DND-41 (cell line): ENCODE results near the gene PLPP7.

Experiments used
- ATAC-seq: fragments of 200-7000 bp; cut with Tn5 transposase; 3 replicates; pipeline ENCODE4 v1.9.1; 2021; ENCODE audit warnings: low read depth; ENCODE audit not compliant: insufficient read depth
- DNase-seq: peaks from one replicate; pipeline ENCODE4 v3.0.0-alpha.2; 2020
- H2AFZ ChIP-seq: 2 replicates; pipeline ENCODE4 v1.6.0; 2012; ENCODE audit warnings: low read depth, low read length
- H3K27ac ChIP-seq: 2 replicates; pipeline ENCODE4 v1.5.1; 2012; ENCODE audit warnings: low read length, inconsistent platforms
- H3K27me3 ChIP-seq: fragments of 200-600 bp; sonication (generic); 2 replicates; pipeline ENCODE4 v1.6.0; 2012; ENCODE audit warnings: low read length, mild to moderate bottlenecking, inconsistent platforms; ENCODE audit not compliant: insufficient read depth, poor library complexity
- H3K36me3 ChIP-seq: 2 replicates; pipeline ENCODE4 v1.5.1; 2012; ENCODE audit warnings: low read length, inconsistent platforms; ENCODE audit not compliant: insufficient read depth
- H3K4me1 ChIP-seq: 2 replicates; pipeline ENCODE4 v1.5.1; 2012; ENCODE audit warnings: mild to moderate bottlenecking, low read length; ENCODE audit not compliant: insufficient read depth
- H3K4me2 ChIP-seq: 2 replicates; pipeline ENCODE4 v1.6.0; 2012; ENCODE audit warnings: mild to moderate bottlenecking, moderate library complexity, low read length, inconsistent platforms; ENCODE audit not compliant: insufficient read depth
- H3K4me3 ChIP-seq, 2 experiments: fragments of 200-600 bp in 1 of 2; shearing (Covaris generic) in 1 of 2; 2 replicates each; pipeline ENCODE4 v1.5.1; 2012 to 2016; ENCODE audit warnings: inconsistent platforms in 2 of 2, low read length in 2 of 2, mild to moderate bottlenecking in 2 of 2, low read depth in 1 of 2, moderate library complexity in 1 of 2
- H3K79me2 ChIP-seq: 2 replicates; pipeline ENCODE4 v1.6.0; 2012; ENCODE audit warnings: low read length, inconsistent platforms; ENCODE audit not compliant: insufficient read depth
- H3K9ac ChIP-seq: 2 replicates; pipeline ENCODE4 v1.6.0; 2012; ENCODE audit warnings: low read depth, mild to moderate bottlenecking, inconsistent platforms, low read length, moderate library complexity
- H3K9me3 ChIP-seq: 2 replicates; pipeline ENCODE4 v1.5.1; 2012; ENCODE audit warnings: low read length, moderate library complexity, mild to moderate bottlenecking, inconsistent platforms; ENCODE audit not compliant: insufficient read depth, severe bottlenecking
- H4K20me1 ChIP-seq: 2 replicates; pipeline ENCODE4 v1.6.0; 2012; ENCODE audit warnings: low read length; ENCODE audit not compliant: insufficient read depth
- EZH2 ChIP-seq: IDR thresholded peaks from 3 replicates; pipeline ENCODE4 v1.6.1; 2012; ENCODE audit warnings: borderline replicate concordance, low read depth, mild to moderate bottlenecking, moderate library complexity, low read length, inconsistent platforms; ENCODE audit not compliant: severe bottlenecking
- TF ChIP-seq, protein P1 (sequence below): IDR thresholded peaks from 2 replicates; pipeline ENCODE4 v1.5.1; 2012; ENCODE audit warnings: borderline replicate concordance, low read length, moderate library complexity, mild to moderate bottlenecking; ENCODE audit not compliant: poor library complexity, severe bottlenecking; ENCODE audit errors: extremely low read depth

The PLPP7 gene

DNA sequence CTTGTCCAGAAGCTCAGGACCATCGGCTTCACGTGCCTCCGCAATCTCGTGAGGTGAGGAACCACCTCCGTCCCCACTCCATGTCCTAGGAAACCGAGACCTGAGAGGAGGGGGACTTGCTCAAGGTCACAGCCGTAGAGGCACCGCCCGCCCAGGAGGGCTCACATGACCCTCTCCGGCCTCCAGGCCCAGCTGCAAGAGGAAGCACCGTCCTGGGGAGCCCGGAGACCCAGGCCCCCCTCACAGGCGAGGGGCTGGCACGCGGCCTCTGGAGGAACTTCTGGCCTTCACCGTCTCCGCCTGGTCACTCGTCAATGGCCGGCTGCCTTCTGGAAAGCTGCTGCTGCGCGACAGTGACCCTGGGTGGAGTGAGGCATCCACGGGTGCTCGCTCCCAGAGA lies 37.4 kb upstream of the PLPP7 start:
- H3K9ac ChIP-seq, result peak overlapping the region; percentile 57

DNA sequence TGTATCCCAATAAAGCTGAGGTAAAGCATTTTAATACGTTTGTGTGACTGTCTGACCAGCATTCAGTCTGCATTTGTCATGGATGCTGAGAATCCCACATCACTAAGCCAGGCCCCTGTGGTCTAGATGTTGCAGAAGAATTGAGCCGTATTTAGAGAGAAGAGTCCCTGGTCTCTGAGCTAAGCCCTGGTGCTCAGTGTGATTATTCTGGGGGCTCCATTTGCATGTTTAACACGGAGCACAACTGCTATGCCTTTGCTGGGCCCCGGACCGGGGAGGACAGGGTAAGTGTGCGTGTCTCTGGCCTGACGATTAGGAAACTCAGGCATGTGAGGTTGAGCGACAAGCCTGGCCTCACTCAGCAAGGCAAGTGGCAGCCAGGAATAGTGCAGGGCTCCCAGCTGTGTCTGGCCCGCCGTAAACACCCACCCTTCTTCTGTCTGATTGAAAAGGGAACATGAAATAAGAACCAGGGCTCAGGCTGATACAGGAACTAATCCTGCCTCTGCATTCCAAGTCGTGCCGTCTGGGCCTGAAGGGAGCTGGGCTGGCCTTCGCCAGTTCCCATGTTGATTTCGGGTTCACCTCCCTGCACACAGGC lies 35.5 kb upstream of the PLPP7 start:
- ATAC-seq, result no peak
- no peak overlapping the region for H2AFZ ChIP-seq
- peak overlapping the region; percentile 97 for H3K27ac ChIP-seq
- no peaks in the 10 kb centered on the region for H4K20me1 ChIP-seq
- H3K4me3 ChIP-seq, result no peak overlapping the region
- H3K79me2 ChIP-seq, result peaks cover 8% of the 10 kb centered on the region
- H3K36me3 ChIP-seq, result peaks cover 13% of the 10 kb centered on the region
- no peak for DNase-seq
- peaks cover 66% of the 10 kb centered on the region for H3K4me1 ChIP-seq
- H3K27me3 ChIP-seq, result no peaks in the 10 kb centered on the region
- no peak overlapping the region for H3K4me2 ChIP-seq
- TF ChIP-seq, protein P1, sequence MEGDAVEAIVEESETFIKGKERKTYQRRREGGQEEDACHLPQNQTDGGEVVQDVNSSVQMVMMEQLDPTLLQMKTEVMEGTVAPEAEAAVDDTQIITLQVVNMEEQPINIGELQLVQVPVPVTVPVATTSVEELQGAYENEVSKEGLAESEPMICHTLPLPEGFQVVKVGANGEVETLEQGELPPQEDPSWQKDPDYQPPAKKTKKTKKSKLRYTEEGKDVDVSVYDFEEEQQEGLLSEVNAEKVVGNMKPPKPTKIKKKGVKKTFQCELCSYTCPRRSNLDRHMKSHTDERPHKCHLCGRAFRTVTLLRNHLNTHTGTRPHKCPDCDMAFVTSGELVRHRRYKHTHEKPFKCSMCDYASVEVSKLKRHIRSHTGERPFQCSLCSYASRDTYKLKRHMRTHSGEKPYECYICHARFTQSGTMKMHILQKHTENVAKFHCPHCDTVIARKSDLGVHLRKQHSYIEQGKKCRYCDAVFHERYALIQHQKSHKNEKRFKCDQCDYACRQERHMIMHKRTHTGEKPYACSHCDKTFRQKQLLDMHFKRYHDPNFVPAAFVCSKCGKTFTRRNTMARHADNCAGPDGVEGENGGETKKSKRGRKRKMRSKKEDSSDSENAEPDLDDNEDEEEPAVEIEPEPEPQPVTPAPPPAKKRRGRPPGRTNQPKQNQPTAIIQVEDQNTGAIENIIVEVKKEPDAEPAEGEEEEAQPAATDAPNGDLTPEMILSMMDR, result no peak
- no peak for TF ChIP-seq EZH2
- no peak overlapping the region for H3K9ac ChIP-seq
- H3K9me3 ChIP-seq, result no peaks in the 10 kb centered on the region

More for the DNA sequence above, 37.4 kb upstream of the PLPP7 start:
- DNase-seq, result no peak
- Histone ChIP-seq H3K4me3 (peak overlapping the region in 1 of 2 experiments; percentile 51; a peak in 2 of 4 replicates), H3K4me1 (peaks cover 53% of the 10 kb centered on the region), H3K9me3 (no peaks in the 10 kb centered on the region), H3K36me3 (0 out of 2 replicates have a peak, but pooled peaks cover under 1% of the 10 kb centered on the region), H3K4me2 (peak overlapping the region; percentile 72), H3K27me3 (no peaks in the 10 kb centered on the region), H4K20me1 (no peaks in the 10 kb centered on the region), H3K27ac (peak overlapping the region; percentile 97), H2AFZ (peak overlapping the region; percentile 60; the same call in 1 of the 2 replicates), H3K79me2 (peaks cover 5% of the 10 kb centered on the region; the same call in 1 of the 2 replicates)
- TF ChIP-seq, protein P1, result no peak
- TF ChIP-seq EZH2, result no peak
- no peak for ATAC-seq

DNA sequence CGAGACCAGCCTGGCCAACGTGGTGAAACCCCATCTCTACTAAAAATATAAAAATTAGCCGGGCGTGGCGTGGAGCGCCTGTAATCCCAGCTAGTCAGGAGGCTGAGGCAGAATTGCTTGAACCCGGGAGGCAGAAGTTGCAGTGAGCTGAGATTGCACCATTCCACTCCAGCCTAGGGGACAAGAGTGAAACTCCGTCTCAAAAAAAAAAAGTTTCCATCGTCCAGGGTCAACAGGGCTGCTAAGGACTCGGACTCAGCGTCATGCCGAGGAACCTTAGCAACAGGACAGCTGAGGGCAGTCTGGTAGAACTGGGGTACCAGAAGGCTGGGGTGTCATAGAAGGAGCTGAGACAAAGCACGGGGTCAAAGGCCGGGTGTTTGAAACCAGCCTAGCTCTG lies 34.9 kb upstream of the PLPP7 start:
- Histone ChIP-seq H3K27ac (peak overlapping the region; percentile 100), H3K9me3 (no peaks in the 10 kb centered on the region), H3K4me2 (peak overlapping the region; percentile 65; the same call in 1 of the 2 replicates), H3K9ac (peak overlapping the region; percentile 74), H3K36me3 (peaks cover 19% of the 10 kb centered on the region), H3K4me1 (peaks cover 66% of the 10 kb centered on the region), H4K20me1 (no peaks in the 10 kb centered on the region), H3K4me3 (no peak overlapping the region), H3K79me2 (peaks cover 11% of the 10 kb centered on the region), H3K27me3 (no peaks in the 10 kb centered on the region), H2AFZ (no peak overlapping the region)
- TF ChIP-seq EZH2, result no peak
- TF ChIP-seq, protein P1, result no peak
- ATAC-seq, result no peak
- DNase-seq, result no peak
